Upper lobe of left lung (tissue), 4 donors: ENCODE measurements around the gene IGFN1.

Experiments
- EP300 ChIP-seq, 4 donors: sonication (generic); formaldehyde crosslinking; IDR thresholded peaks; one replicate each; pipeline ENCODE4 v1.5.1; 2017; ENCODE audit warnings: antibody characterized with exemption in 4 of 4, control low read depth in 2 of 4
- POLR2A ChIP-seq, 4 donors: fragments of 450-650 bp; IDR thresholded peaks; one replicate each; pipeline ENCODE4 v1.5.1; 2016 to 2017; ENCODE audit warnings: antibody characterized with exemption in 4 of 4, mild to moderate bottlenecking in 2 of 4
- POLR2AphosphoS5 ChIP-seq, 2 donors: sonication (generic); formaldehyde crosslinking; IDR thresholded peaks; one replicate each; pipeline ENCODE4 v1.5.1; 2017; ENCODE audit warnings: antibody characterized with exemption in 2 of 2
- TF ChIP-seq, protein P1 (sequence below), 6 experiments: fragments of 450-650 bp in 4 of 6; fragments of 200-600 bp in 2 of 6; sonication (generic) in 2 of 6; IDR thresholded peaks; one replicate each; pipeline ENCODE4 v1.5.1; 2016 to 2019; ENCODE audit warnings: antibody characterized with exemption in 6 of 6

DNA sequence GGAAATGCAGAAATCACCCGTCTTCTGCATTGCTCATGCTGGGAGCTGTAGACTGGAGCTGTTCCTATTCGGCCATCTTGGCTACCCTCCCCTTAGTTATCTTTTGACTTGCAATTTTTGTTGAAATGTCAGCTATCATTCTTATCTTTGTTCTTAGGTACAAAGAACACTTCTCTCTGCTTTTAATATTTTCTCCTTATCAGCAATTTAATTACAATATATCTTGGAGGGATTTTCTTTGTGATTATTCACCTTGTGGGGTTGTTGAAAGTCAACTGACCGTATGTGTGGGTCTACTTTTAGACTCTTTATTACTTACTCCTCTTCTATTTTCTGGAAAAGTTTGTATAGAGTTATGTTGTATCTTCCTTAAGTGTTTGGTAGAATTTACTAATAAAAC is 49.5 kb downstream of the IGFN1 start:
- TF ChIP-seq POLR2A (IDR thresholded peaks at IDR 0.05) = no peak
- TF ChIP-seq, protein P1, sequence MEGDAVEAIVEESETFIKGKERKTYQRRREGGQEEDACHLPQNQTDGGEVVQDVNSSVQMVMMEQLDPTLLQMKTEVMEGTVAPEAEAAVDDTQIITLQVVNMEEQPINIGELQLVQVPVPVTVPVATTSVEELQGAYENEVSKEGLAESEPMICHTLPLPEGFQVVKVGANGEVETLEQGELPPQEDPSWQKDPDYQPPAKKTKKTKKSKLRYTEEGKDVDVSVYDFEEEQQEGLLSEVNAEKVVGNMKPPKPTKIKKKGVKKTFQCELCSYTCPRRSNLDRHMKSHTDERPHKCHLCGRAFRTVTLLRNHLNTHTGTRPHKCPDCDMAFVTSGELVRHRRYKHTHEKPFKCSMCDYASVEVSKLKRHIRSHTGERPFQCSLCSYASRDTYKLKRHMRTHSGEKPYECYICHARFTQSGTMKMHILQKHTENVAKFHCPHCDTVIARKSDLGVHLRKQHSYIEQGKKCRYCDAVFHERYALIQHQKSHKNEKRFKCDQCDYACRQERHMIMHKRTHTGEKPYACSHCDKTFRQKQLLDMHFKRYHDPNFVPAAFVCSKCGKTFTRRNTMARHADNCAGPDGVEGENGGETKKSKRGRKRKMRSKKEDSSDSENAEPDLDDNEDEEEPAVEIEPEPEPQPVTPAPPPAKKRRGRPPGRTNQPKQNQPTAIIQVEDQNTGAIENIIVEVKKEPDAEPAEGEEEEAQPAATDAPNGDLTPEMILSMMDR (IDR thresholded peaks at IDR 0.05) = no peak
- TF ChIP-seq EP300 (IDR thresholded peaks at IDR 0.05) = no peak
- no peak for TF ChIP-seq POLR2AphosphoS5 (IDR thresholded peaks at IDR 0.05)
